HEK293T (cell line): ENCODE measurements around the gene TRIM17.

ENCODE experiments used
- BHLHE40 ChIP-seq: fragments of 450-650 bp; IDR thresholded peaks from 2 replicates; pipeline ENCODE4 v1.6.1; 2016; ENCODE audit warnings: mild to moderate bottlenecking, moderate library complexity, borderline replicate concordance
- CTBP1 ChIP-seq: fragments of 450-650 bp; IDR thresholded peaks from 2 replicates; pipeline ENCODE4 v1.6.1; 2016; ENCODE audit warnings: borderline replicate concordance
- ELF4 ChIP-seq: fragments of 450-650 bp; IDR thresholded peaks from 2 replicates; pipeline ENCODE4 v1.6.1; 2017; ENCODE audit warnings: antibody characterized with exemption
- FOXK2 ChIP-seq: fragments of 450-650 bp; IDR thresholded peaks from 2 replicates; pipeline ENCODE4 v1.6.1; 2016; ENCODE audit warnings: mild to moderate bottlenecking
- FOXM1 ChIP-seq: fragments of 450-650 bp; IDR thresholded peaks from 2 replicates; pipeline ENCODE4 v1.6.1; 2017; ENCODE audit warnings: mild to moderate bottlenecking, borderline replicate concordance
- L3MBTL2 ChIP-seq: fragments of 450-650 bp; conservative IDR thresholded peaks from 2 replicates; pipeline ENCODE4 v1.6.1; 2016; ENCODE audit warnings: mild to moderate bottlenecking
- LEF1 ChIP-seq: fragments of 450-650 bp; IDR thresholded peaks from 2 replicates; pipeline ENCODE4 v1.6.1; 2017; ENCODE audit warnings: mild to moderate bottlenecking, borderline replicate concordance
- NFRKB ChIP-seq: fragments of 450-650 bp; IDR thresholded peaks from 2 replicates; pipeline ENCODE4 v1.6.1; 2016; ENCODE audit warnings: mild to moderate bottlenecking, moderate library complexity
- SUZ12 ChIP-seq: fragments of 450-650 bp; IDR thresholded peaks from 2 replicates; pipeline ENCODE4 v1.6.1; 2016; ENCODE audit warnings: mild to moderate bottlenecking
- ZNF384 ChIP-seq: fragments of 450-650 bp; IDR thresholded peaks from 2 replicates; pipeline ENCODE4 v1.6.1; 2016
- TF ChIP-seq, protein P1 (sequence below): fragments of 450-650 bp; IDR thresholded peaks from 2 replicates; pipeline ENCODE4 v1.6.1; 2016

DNA sequence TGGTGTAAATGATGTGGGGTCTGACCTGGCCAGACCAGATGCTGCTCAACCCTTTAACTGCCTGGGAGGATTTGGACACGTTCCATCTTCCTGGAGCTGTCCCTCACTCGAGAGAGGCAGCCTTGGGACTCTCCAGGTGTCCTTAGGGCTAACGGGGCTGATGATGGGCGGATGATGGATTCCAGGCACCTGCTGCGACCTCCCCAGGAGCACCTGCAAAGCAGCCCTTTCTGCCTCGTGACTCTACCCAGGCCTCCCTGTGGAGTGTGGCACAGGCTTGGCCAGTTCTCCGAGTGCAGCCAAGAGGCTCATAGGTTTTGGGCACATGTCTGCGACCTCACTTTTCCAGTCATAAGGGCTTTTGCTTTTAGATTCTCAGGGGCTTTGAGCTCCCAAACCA, 12.3 kb upstream of the TRIM17 start:
- TF ChIP-seq, protein P1, sequence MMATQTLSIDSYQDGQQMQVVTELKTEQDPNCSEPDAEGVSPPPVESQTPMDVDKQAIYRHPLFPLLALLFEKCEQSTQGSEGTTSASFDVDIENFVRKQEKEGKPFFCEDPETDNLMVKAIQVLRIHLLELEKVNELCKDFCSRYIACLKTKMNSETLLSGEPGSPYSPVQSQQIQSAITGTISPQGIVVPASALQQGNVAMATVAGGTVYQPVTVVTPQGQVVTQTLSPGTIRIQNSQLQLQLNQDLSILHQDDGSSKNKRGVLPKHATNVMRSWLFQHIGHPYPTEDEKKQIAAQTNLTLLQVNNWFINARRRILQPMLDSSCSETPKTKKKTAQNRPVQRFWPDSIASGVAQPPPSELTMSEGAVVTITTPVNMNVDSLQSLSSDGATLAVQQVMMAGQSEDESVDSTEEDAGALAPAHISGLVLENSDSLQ, result no peak
- TF ChIP-seq BHLHE40, result no peak
- TF ChIP-seq ELF4, result no peak
- TF ChIP-seq SUZ12, result no peak
- no peak for TF ChIP-seq FOXM1
- no peak for TF ChIP-seq CTBP1
- TF ChIP-seq NFRKB, result no peak
- TF ChIP-seq ZNF384, result no peak
- TF ChIP-seq L3MBTL2, result no peak
- TF ChIP-seq FOXK2, result no peak
- no peak for TF ChIP-seq LEF1
